HCT116 (cell line): ENCODE data around the gene SCARB1. TPM values are rescaled to one million over a fixed set of nuclear protein-coding genes. Genes with fewer than 3 reads are reported as not detected.

ENCODE experiments used
- ATAC-seq: fragments of 200-7000 bp; cut with Tn5 transposase; 2 replicates; pipeline ENCODE4 v1.9.1; 2020; ENCODE audit warnings: mild to moderate bottlenecking, moderate library complexity
- BruUV-seq: library from RNA; stranded (reverse); fragments of 400-500 nt; replicated peaks from 2 replicates; lab custom pipeline; 2021; lab: Mats Ljungman, UMichigan
- CTCF ChIA-PET: fragments of 300-600 bp; sonication (Branson Sonifier 250); formaldehyde crosslinking; loops from one replicate; lab custom pipeline; 2021; ENCODE audit warnings: antibody characterized with exemption; lab: Charles Lee
- POLR2A ChIA-PET: fragments of 300-600, 350-600 bp; sonication (Branson Sonifier 250); formaldehyde crosslinking; loops from one replicate; lab custom pipeline; 2021; ENCODE audit warnings: antibody characterized with exemption; lab: Charles Lee
- RAD21 ChIA-PET, 2 experiments: fragments of 300-600 bp; sonication (Branson Sonifier 250); formaldehyde crosslinking; loops; one replicate each; lab custom pipeline; 2023; ENCODE audit warnings: low total read pairs in 2 of 2; ENCODE audit not compliant: uncharacterized antibody in 2 of 2, unreplicated experiment in 2 of 2, low non-redundant PET in 1 of 2; lab: Charles Lee
- DNase-seq: peaks from one replicate; pipeline ENCODE4 v3.0.0-alpha.2; 2010; ENCODE audit warnings: low read depth, low spot score
- H2AFZ ChIP-seq: fragments of 200-600 bp; shearing (Covaris generic), sonication (generic); 2 replicates; pipeline ENCODE4 v1.6.1; 2017; ENCODE audit warnings: low read depth, mixed run types, mixed read lengths, antibody characterized with exemption, low read length; ENCODE audit not compliant: poor library complexity, severe bottlenecking
- H3K27ac ChIP-seq: 2 replicates; pipeline ENCODE4 v1.5.1; 2012; ENCODE audit warnings: low read depth, low read length
- H3K27me3 ChIP-seq: fragments of 200-600 bp; sonication (generic); 2 replicates; pipeline ENCODE4 v1.6.1; 2016; ENCODE audit warnings: mixed run types, low read length, mixed read lengths; ENCODE audit not compliant: insufficient read depth
- H3K36me3 ChIP-seq, 2 experiments: fragments of 200-500 bp in 1 of 2; fragments of 200-600 bp in 1 of 2; sonication (Bioruptor generic) in 1 of 2; sonication (generic) in 1 of 2; 2 replicates each; pipeline versions ENCODE4 v1.5.1 to v1.6.1; 2014 to 2016; ENCODE audit warnings: low read length in 2 of 2, inconsistent platforms in 1 of 2, mixed read lengths in 1 of 2, mixed run types in 1 of 2; ENCODE audit not compliant: insufficient read depth in 2 of 2, control insufficient read depth in 1 of 2
- H3K4me1 ChIP-seq, 2 experiments: fragments of 200-600 bp in 1 of 2; sonication (generic) in 1 of 2; 2 replicates each; pipeline versions ENCODE4 v1.5.1 to v1.6.1; 2012 to 2017; ENCODE audit warnings: low read length in 2 of 2, inconsistent platforms in 1 of 2, mild to moderate bottlenecking in 1 of 2, mixed read lengths in 1 of 2, mixed run types in 1 of 2, moderate library complexity in 1 of 2; ENCODE audit not compliant: insufficient read depth in 2 of 2, control insufficient read depth in 1 of 2
- H3K4me2 ChIP-seq: fragments of 200-600 bp; sonication (generic); 2 replicates; pipeline ENCODE4 v1.6.1; 2017; ENCODE audit warnings: mixed run types, low read length, mixed read lengths
- H3K4me3 ChIP-seq, 2 experiments: fragments of 200-600 bp in 1 of 2; sonication (generic) in 1 of 2; replicated peaks in 1 of 2; 2 replicates each; pipeline ENCODE4 v1.5.1; 2011 to 2016; ENCODE audit warnings: low read length in 2 of 2, control low read depth in 1 of 2, low read depth in 1 of 2, mild to moderate bottlenecking in 1 of 2, mixed read lengths in 1 of 2, mixed run types in 1 of 2
- H3K79me2 ChIP-seq: fragments of 200-600 bp; sonication (generic); 2 replicates; pipeline ENCODE4 v1.6.1; 2017; ENCODE audit warnings: mild to moderate bottlenecking, mixed run types, low read length, moderate library complexity, mixed read lengths; ENCODE audit not compliant: insufficient read depth
- H3K9ac ChIP-seq: fragments of 200-600 bp; sonication (generic); 2 replicates; pipeline ENCODE4 v1.6.1; 2016; ENCODE audit warnings: low read length, mixed read lengths
- H3K9me2 ChIP-seq: fragments of 200-600 bp; sonication (generic), shearing (Covaris generic); 2 replicates; pipeline ENCODE4 v1.6.1; 2017; ENCODE audit warnings: mixed run types, mild to moderate bottlenecking, moderate library complexity; ENCODE audit not compliant: insufficient read depth
- H3K9me3 ChIP-seq, 2 experiments: fragments of 200-500 bp in 1 of 2; fragments of 200-600 bp in 1 of 2; sonication (Bioruptor generic) in 1 of 2; sonication (generic) in 1 of 2; 2 replicates each; pipeline ENCODE4 v1.6.1; 2014 to 2017; ENCODE audit warnings: low read length in 2 of 2, mixed read lengths in 2 of 2, inconsistent platforms in 1 of 2, low read depth in 1 of 2, mild to moderate bottlenecking in 1 of 2, mixed run types in 1 of 2, moderate library complexity in 1 of 2; ENCODE audit not compliant: control insufficient read depth in 1 of 2, insufficient read depth in 1 of 2
- H4K20me1 ChIP-seq: fragments of 200-600 bp; sonication (generic), shearing (Covaris generic); 2 replicates; pipeline ENCODE4 v1.6.1; 2017; ENCODE audit warnings: mixed run types, mild to moderate bottlenecking, moderate library complexity; ENCODE audit not compliant: insufficient read depth
- CBX3 ChIP-seq: IDR thresholded peaks from 2 replicates; pipeline ENCODE4 v1.6.1; 2012; ENCODE audit warnings: low read depth
- CEBPB ChIP-seq: IDR thresholded peaks from 2 replicates; pipeline ENCODE4 v1.6.1; 2012; ENCODE audit warnings: low read depth
- ELF1 ChIP-seq: IDR thresholded peaks from 2 replicates; pipeline ENCODE4 v1.6.1; 2012; ENCODE audit warnings: low read depth, borderline replicate concordance
- EZH2 ChIP-seq: fragments of 200-600 bp; sonication (generic); IDR thresholded peaks from 2 replicates; pipeline ENCODE4 v1.6.1; 2017; ENCODE audit warnings: antibody characterized with exemption, mixed run types
- EZH2phosphoT487 ChIP-seq: fragments of 200-600 bp; IDR thresholded peaks from 2 replicates; pipeline ENCODE4 v1.6.1; 2018; ENCODE audit warnings: antibody characterized with exemption, borderline replicate concordance
- FOSL1 ChIP-seq: IDR thresholded peaks from 2 replicates; pipeline ENCODE4 v1.6.1; 2012; ENCODE audit warnings: low read depth
- JUND ChIP-seq: IDR thresholded peaks from 2 replicates; pipeline ENCODE4 v1.6.1; 2012
- POLR2A ChIP-seq: IDR thresholded peaks from 2 replicates; pipeline ENCODE4 v1.7.0; 2011; ENCODE audit warnings: borderline replicate concordance; ENCODE audit not compliant: insufficient read depth, insufficient read length; ENCODE audit errors: extremely low read depth
- POLR2AphosphoS5 ChIP-seq: IDR thresholded peaks from 2 replicates; pipeline ENCODE4 v1.6.1; 2011; ENCODE audit warnings: mild to moderate bottlenecking, low read depth, low read length, moderate library complexity
- RAD21 ChIP-seq: IDR thresholded peaks from 2 replicates; pipeline ENCODE4 v1.6.1; 2012; ENCODE audit warnings: low read depth, mild to moderate bottlenecking
- SIN3A ChIP-seq: IDR thresholded peaks from 2 replicates; pipeline ENCODE4 v1.6.1; 2012; ENCODE audit warnings: low read depth
- SP1 ChIP-seq: IDR thresholded peaks from 2 replicates; pipeline ENCODE4 v1.6.1; 2012; ENCODE audit warnings: low read depth
- SRF ChIP-seq: IDR thresholded peaks from 2 replicates; pipeline ENCODE4 v1.6.1; 2012; ENCODE audit warnings: low read depth
- YY1 ChIP-seq: IDR thresholded peaks from 2 replicates; pipeline ENCODE4 v1.6.1; 2011; ENCODE audit warnings: low read length, low read depth, moderate library complexity, mild to moderate bottlenecking; ENCODE audit not compliant: insufficient replicate concordance; ENCODE audit errors: extremely low read depth
- ZFX ChIP-seq: fragments of 450-650 bp; IDR thresholded peaks from 2 replicates; pipeline ENCODE4 v1.6.1; 2017
- ZNF274 ChIP-seq: fragments of 200-500 bp; sonication (Bioruptor generic); IDR thresholded peaks from 2 replicates; pipeline ENCODE4 v1.6.1; 2014; ENCODE audit warnings: mild to moderate bottlenecking, low read depth, low read length, inconsistent platforms
- intact Hi-C: fragments of 100-400 bp; cut with micrococcal nuclease; formaldehyde crosslinking; loops from 2 replicates; pipeline ENCODE4 v1.10.0; 2022
- total RNA-seq: library from RNA; stranded (reverse); gene quantifications from one replicate; pipeline ENCODE4 v1.2.1, GENCODE V29; 2021; ENCODE audit not compliant: unreplicated experiment
- TF ChIP-seq, protein P1 (sequence below), 3 experiments: fragments of 200-600 bp in 1 of 3; sonication (generic) in 1 of 3; IDR thresholded peaks in 2 of 3; conservative IDR thresholded peaks in 1 of 3; 2 replicates each; pipeline ENCODE4 v1.5.1; 2012 to 2017; ENCODE audit warnings: low read depth in 2 of 3, low read length in 2 of 3, antibody characterized with exemption in 1 of 3, borderline replicate concordance in 1 of 3, control low read depth in 1 of 3, mild to moderate bottlenecking in 1 of 3, mixed read lengths in 1 of 3, mixed run types in 1 of 3, moderate library complexity in 1 of 3; ENCODE audit not compliant: insufficient read depth in 1 of 3
- TF ChIP-seq, protein P2 (sequence below): IDR thresholded peaks from 2 replicates; pipeline ENCODE4 v1.6.1; 2012; ENCODE audit warnings: low read depth
- TF ChIP-seq, protein P3 (sequence below): IDR thresholded peaks from 2 replicates; pipeline ENCODE4 v1.6.1; 2011; ENCODE audit warnings: mild to moderate bottlenecking, low read length, moderate library complexity; ENCODE audit not compliant: insufficient replicate concordance; ENCODE audit errors: extremely low read depth
- TF ChIP-seq, protein P4 (sequence below): IDR thresholded peaks from 2 replicates; pipeline ENCODE4 v1.6.1; 2012

Gene SCARB1
- total RNA-seq, 1 experiment from 2014 or later: 95.5 TPM

DNA sequence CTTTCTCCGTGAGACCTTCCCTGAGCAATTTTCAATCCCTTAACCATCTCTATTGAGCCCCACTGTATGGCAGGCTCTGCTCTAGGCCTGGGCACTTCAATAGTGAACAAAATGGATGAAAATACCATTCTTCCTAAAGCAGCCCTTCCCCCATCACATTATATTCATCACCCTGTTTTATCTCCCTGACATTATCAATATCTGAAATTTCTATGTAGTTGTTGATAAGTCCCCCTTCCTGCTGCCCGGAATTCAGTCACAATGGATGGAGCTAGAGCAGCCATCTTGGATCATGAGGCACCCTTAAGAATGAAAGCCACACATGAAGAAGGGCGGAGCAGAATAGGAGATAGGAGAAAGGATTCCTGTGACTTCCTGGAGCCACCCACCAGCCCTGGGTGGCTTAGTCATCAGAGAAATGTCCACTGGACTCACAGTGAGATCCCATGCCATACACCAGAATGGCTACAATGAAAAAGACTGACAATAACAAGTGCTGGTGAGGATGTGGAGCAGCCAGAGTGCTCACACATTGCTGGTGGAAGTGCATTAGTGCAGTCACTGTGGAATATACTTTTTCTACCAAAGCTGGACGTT lies 33.9 kb downstream of the SCARB1 start:
- Histone ChIP-seq H3K79me2 (peaks cover 77% of the 10 kb centered on the region), H3K4me1 (peaks cover 43 to 69% of the 10 kb centered on the region in 2 experiments), H3K36me3 (peaks cover 0 to 8% of the 10 kb centered on the region in 2 experiments; a peak in 1 of 4 replicates), H3K27me3 (no peaks in the 10 kb centered on the region), H3K9me2 (no peaks in the 10 kb centered on the region), H3K9ac (peak overlapping the region; percentile 25; the same call in 1 of the 2 replicates), H3K9me3 (peaks cover 0 to 8% of the 10 kb centered on the region in 2 experiments; a peak in 1 of 4 replicates), H2AFZ (no peak overlapping the region), H3K4me3 (peak overlapping the region in 1 of 2 experiments; percentile 32; a peak in 2 of 4 replicates), H3K27ac (peak overlapping the region; percentile 63), H4K20me1 (no peaks in the 10 kb centered on the region), H3K4me2 (peak overlapping the region; percentile 70)
- CTCF ChIA-PET: no interaction called here
- POLR2A ChIA-PET: no interaction called here
- BruUV-seq: no TSS peak
- RAD21 ChIA-PET: no interaction called here
- no peak for DNase-seq
- intact Hi-C loops: loop anchor here (5.0 kb wide), 2 partner anchors 67 to 157 kb away; partner anchors contain the start of gene DHX37
- peak; percentile 35 for ATAC-seq
- TF ChIP-seq SRF (no peak), JUND (no peak), SIN3A (no peak), ELF1 (no peak), CBX3 (peak; percentile 83; the same call in 1 of the 2 replicates), EZH2 (no peak), CEBPB (no peak), ZNF274 (no peak), ZFX (no peak), POLR2A (no peak), FOSL1 (peak; percentile 31; the same call in 1 of the 2 replicates), RAD21 (no peak; the same call in 1 of the 2 replicates), YY1 (peak; percentile 78), EZH2phosphoT487 (no peak), SP1 (peak; percentile 36), POLR2AphosphoS5 (no peak)
- TF ChIP-seq, protein P1, sequence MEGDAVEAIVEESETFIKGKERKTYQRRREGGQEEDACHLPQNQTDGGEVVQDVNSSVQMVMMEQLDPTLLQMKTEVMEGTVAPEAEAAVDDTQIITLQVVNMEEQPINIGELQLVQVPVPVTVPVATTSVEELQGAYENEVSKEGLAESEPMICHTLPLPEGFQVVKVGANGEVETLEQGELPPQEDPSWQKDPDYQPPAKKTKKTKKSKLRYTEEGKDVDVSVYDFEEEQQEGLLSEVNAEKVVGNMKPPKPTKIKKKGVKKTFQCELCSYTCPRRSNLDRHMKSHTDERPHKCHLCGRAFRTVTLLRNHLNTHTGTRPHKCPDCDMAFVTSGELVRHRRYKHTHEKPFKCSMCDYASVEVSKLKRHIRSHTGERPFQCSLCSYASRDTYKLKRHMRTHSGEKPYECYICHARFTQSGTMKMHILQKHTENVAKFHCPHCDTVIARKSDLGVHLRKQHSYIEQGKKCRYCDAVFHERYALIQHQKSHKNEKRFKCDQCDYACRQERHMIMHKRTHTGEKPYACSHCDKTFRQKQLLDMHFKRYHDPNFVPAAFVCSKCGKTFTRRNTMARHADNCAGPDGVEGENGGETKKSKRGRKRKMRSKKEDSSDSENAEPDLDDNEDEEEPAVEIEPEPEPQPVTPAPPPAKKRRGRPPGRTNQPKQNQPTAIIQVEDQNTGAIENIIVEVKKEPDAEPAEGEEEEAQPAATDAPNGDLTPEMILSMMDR (IDR thresholded peaks at IDR 0.05 in 2 of 3, conservative IDR thresholded peaks at IDR 0.05 in 1 of 3; ENCODE audit: borderline replicate concordance in 1 of 3, insufficient read depth in 1 of 3, low read depth in 2 of 3, low read length in 2 of 3): no peak
- TF ChIP-seq, protein P2, sequence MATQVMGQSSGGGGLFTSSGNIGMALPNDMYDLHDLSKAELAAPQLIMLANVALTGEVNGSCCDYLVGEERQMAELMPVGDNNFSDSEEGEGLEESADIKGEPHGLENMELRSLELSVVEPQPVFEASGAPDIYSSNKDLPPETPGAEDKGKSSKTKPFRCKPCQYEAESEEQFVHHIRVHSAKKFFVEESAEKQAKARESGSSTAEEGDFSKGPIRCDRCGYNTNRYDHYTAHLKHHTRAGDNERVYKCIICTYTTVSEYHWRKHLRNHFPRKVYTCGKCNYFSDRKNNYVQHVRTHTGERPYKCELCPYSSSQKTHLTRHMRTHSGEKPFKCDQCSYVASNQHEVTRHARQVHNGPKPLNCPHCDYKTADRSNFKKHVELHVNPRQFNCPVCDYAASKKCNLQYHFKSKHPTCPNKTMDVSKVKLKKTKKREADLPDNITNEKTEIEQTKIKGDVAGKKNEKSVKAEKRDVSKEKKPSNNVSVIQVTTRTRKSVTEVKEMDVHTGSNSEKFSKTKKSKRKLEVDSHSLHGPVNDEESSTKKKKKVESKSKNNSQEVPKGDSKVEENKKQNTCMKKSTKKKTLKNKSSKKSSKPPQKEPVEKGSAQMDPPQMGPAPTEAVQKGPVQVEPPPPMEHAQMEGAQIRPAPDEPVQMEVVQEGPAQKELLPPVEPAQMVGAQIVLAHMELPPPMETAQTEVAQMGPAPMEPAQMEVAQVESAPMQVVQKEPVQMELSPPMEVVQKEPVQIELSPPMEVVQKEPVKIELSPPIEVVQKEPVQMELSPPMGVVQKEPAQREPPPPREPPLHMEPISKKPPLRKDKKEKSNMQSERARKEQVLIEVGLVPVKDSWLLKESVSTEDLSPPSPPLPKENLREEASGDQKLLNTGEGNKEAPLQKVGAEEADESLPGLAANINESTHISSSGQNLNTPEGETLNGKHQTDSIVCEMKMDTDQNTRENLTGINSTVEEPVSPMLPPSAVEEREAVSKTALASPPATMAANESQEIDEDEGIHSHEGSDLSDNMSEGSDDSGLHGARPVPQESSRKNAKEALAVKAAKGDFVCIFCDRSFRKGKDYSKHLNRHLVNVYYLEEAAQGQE: no peak
- TF ChIP-seq, protein P3, sequence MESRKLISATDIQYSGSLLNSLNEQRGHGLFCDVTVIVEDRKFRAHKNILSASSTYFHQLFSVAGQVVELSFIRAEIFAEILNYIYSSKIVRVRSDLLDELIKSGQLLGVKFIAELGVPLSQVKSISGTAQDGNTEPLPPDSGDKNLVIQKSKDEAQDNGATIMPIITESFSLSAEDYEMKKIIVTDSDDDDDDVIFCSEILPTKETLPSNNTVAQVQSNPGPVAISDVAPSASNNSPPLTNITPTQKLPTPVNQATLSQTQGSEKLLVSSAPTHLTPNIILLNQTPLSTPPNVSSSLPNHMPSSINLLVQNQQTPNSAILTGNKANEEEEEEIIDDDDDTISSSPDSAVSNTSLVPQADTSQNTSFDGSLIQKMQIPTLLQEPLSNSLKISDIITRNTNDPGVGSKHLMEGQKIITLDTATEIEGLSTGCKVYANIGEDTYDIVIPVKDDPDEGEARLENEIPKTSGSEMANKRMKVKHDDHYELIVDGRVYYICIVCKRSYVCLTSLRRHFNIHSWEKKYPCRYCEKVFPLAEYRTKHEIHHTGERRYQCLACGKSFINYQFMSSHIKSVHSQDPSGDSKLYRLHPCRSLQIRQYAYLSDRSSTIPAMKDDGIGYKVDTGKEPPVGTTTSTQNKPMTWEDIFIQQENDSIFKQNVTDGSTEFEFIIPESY: no peak
- TF ChIP-seq, protein P4, sequence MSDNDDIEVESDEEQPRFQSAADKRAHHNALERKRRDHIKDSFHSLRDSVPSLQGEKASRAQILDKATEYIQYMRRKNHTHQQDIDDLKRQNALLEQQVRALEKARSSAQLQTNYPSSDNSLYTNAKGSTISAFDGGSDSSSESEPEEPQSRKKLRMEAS: peak; percentile 45; the same call in 1 of the 2 replicates
